ENCODE results near the gene OPRL1.

DNA sequence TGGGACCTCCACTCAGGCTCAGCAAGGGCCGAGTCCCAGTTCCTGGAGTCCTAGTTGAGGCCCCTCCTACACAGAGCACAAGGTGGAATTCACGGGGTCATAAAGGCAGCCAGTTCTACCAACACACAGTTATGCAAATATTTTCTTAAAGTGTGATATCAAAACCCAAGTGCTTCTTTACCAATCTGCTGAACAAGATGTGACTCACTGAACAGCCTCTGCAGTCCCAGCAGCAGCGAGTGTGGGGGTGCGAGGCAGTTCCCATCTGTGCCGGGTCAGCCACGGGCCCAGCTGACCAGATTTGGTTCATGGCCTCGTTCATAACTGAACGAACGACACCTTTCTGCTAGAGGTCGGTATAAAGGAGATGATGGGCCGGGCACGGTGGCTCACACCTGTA lies 21.3 kb upstream of the OPRL1 start:
- TF ChIP-seq MEF2A (IDR thresholded peaks at IDR 0.05; ENCODE audit: borderline replicate concordance, low read depth): no peak
- TF ChIP-seq, protein P1, sequence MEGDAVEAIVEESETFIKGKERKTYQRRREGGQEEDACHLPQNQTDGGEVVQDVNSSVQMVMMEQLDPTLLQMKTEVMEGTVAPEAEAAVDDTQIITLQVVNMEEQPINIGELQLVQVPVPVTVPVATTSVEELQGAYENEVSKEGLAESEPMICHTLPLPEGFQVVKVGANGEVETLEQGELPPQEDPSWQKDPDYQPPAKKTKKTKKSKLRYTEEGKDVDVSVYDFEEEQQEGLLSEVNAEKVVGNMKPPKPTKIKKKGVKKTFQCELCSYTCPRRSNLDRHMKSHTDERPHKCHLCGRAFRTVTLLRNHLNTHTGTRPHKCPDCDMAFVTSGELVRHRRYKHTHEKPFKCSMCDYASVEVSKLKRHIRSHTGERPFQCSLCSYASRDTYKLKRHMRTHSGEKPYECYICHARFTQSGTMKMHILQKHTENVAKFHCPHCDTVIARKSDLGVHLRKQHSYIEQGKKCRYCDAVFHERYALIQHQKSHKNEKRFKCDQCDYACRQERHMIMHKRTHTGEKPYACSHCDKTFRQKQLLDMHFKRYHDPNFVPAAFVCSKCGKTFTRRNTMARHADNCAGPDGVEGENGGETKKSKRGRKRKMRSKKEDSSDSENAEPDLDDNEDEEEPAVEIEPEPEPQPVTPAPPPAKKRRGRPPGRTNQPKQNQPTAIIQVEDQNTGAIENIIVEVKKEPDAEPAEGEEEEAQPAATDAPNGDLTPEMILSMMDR (IDR thresholded peaks at IDR 0.05): no peak
- TF ChIP-seq YY1 (IDR thresholded peaks at IDR 0.05; ENCODE audit: low read depth): no peak
- no peak for TF ChIP-seq GABPA (IDR thresholded peaks at IDR 0.05; ENCODE audit: low read depth)
- no peak for TF ChIP-seq POLR2AphosphoS5 (IDR thresholded peaks at IDR 0.05; ENCODE audit: low read depth, low read length)
- TF ChIP-seq, protein P2, sequence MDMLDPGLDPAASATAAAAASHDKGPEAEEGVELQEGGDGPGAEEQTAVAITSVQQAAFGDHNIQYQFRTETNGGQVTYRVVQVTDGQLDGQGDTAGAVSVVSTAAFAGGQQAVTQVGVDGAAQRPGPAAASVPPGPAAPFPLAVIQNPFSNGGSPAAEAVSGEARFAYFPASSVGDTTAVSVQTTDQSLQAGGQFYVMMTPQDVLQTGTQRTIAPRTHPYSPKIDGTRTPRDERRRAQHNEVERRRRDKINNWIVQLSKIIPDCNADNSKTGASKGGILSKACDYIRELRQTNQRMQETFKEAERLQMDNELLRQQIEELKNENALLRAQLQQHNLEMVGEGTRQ (IDR thresholded peaks at IDR 0.05; ENCODE audit: borderline replicate concordance, low read depth, low read length): no peak
- TF ChIP-seq MXI1 (IDR thresholded peaks at IDR 0.05; ENCODE audit: low read depth, low read length): no peak
- no peak for TF ChIP-seq EP300 (IDR thresholded peaks at IDR 0.05; ENCODE audit: borderline replicate concordance in 1 of 2, low read depth in 1 of 2, low read length in 1 of 2)
- no peak for TF ChIP-seq TCF12 (IDR thresholded peaks at IDR 0.05)
- no peak for TF ChIP-seq SIN3A (IDR thresholded peaks at IDR 0.05; ENCODE audit: borderline replicate concordance, low read depth, low read length)
- TF ChIP-seq MAX (IDR thresholded peaks at IDR 0.05; ENCODE audit: low read depth): no peak
- TF ChIP-seq TAF1 (IDR thresholded peaks at IDR 0.05; ENCODE audit: borderline replicate concordance, low read depth, low read length): no peak
- no peak for TF ChIP-seq ELF1 (IDR thresholded peaks at IDR 0.05)
